Smooth muscle cell (in vitro differentiated cells): Measurements from ENCODE around the gene PIK3R4. TPM values are rescaled to one million over a fixed set of nuclear protein-coding genes. Genes with fewer than 3 reads are reported as not detected.

ENCODE experiments used
- DNase-seq: peaks from one replicate; lab custom pipeline; 2025; ENCODE audit not compliant: unreplicated experiment; lab: John Stamatoyannopoulos, UW
- H2AFZ ChIP-seq: fragments of 200-600 bp; sonication (generic); 2 replicates; pipeline ENCODE4 v1.6.0; 2016; ENCODE audit warnings: antibody characterized with exemption, low read depth, mild to moderate bottlenecking
- H3F3A ChIP-seq: fragments of 200-600 bp; sonication (generic); 2 replicates; pipeline ENCODE4 v1.6.0; 2017; ENCODE audit warnings: antibody characterized with exemption, low read depth
- H3K27ac ChIP-seq: fragments of 200-600 bp; sonication (generic); 2 replicates; pipeline ENCODE4 v1.5.1; 2016; ENCODE audit warnings: low read depth, mild to moderate bottlenecking
- H3K27me3 ChIP-seq: fragments of 200-600 bp; sonication (generic); 2 replicates; pipeline ENCODE4 v1.6.1; 2016; ENCODE audit warnings: low read depth, mild to moderate bottlenecking
- H3K36me3 ChIP-seq: fragments of 200-600 bp; sonication (generic); 2 replicates; pipeline ENCODE4 v1.5.1; 2016; ENCODE audit warnings: low read depth
- H3K4me1 ChIP-seq: fragments of 200-600 bp; sonication (generic); 2 replicates; pipeline ENCODE4 v1.5.1; 2016; ENCODE audit warnings: low read depth
- H3K4me2 ChIP-seq: fragments of 200-600 bp; sonication (generic); 2 replicates; pipeline ENCODE4 v1.6.0; 2016; ENCODE audit warnings: mild to moderate bottlenecking
- H3K4me3 ChIP-seq: fragments of 200-600 bp; sonication (generic); 2 replicates; pipeline ENCODE4 v1.5.1; 2016; ENCODE audit warnings: mild to moderate bottlenecking
- H3K79me2 ChIP-seq: fragments of 200-600 bp; sonication (generic); 2 replicates; pipeline ENCODE4 v1.6.0; 2016; ENCODE audit warnings: low read depth, mild to moderate bottlenecking
- H3K9ac ChIP-seq: fragments of 200-600 bp; sonication (generic); 2 replicates; pipeline ENCODE4 v1.6.0; 2016; ENCODE audit warnings: low read depth
- H3K9me3 ChIP-seq: fragments of 200-600 bp; sonication (generic); replicated peaks from 2 replicates; pipeline ENCODE4 v1.5.1; 2016; ENCODE audit warnings: low read depth
- H4K20me1 ChIP-seq: fragments of 200-600 bp; sonication (generic); 2 replicates; pipeline ENCODE4 v1.6.0; 2016; ENCODE audit warnings: low read depth
- CTCF ChIP-seq: fragments of 200-600 bp; sonication (generic); IDR thresholded peaks from 2 replicates; pipeline ENCODE4 v1.5.1; 2017; ENCODE audit warnings: borderline replicate concordance, mild to moderate bottlenecking, antibody characterized with exemption; ENCODE audit not compliant: insufficient read depth, poor library complexity, severe bottlenecking
- WGBS: methylation state at CpG from one replicate; pipeline ENCODE4 v1.1.7; 2016; ENCODE audit warnings: low lambda C conversion rate; 5-methylcytosine and 5-hydroxymethylcytosine counted together
- polyA plus RNA-seq: library from polyadenylated mRNA; unstranded; fragments of >200 nt; fragmentation: Nextera tagmentation; extraction: Ambion mirVana; gene quantifications from 2 replicates; pipeline ENCODE4 v1.2.1, GENCODE V29; 2016
- total RNA-seq: library from RNA; depleted of rRNA; stranded (reverse); fragments of >200 nt; gene quantifications from 2 replicates; pipeline ENCODE4 v1.2.3, GENCODE V29; 2014

PIK3R4 gene
- total and polyA plus RNA-seq, 2 experiments from 2014 or later, result 18.3 to 46.4 TPM

- Histone ChIP-seq H3K36me3 (no peaks in the 10 kb centered on the region), H3K27me3 (no peaks in the 10 kb centered on the region), H3K27ac (no peak overlapping the region), H3K79me2 (no peaks in the 10 kb centered on the region), H2AFZ (no peak overlapping the region), H3K4me2 (no peak overlapping the region), H3K9ac (no peak overlapping the region), H3K4me1 (no peaks in the 10 kb centered on the region), H3K4me3 (no peak overlapping the region), H4K20me1 (no peaks in the 10 kb centered on the region), H3F3A (no peaks in the 10 kb centered on the region), H3K9me3 (no peaks in the 10 kb centered on the region)
- WGBS, result 100% methylated on average over 2 of the region's 2 CpGs
- DNase-seq, result no peak
- TF ChIP-seq CTCF, result no peak
Measured at GRCh38 chr3:130648293-130648692, 98.3 kb downstream of the PIK3R4 start.

GRCh38 chr3:130645261-130645660, 101.4 kb downstream of the PIK3R4 start:
- Histone ChIP-seq H3K27me3 (no peaks in the 10 kb centered on the region), H2AFZ (no peak overlapping the region), H3K36me3 (no peaks in the 10 kb centered on the region), H4K20me1 (no peaks in the 10 kb centered on the region), H3K9ac (no peak overlapping the region), H3K27ac (no peak overlapping the region), H3K9me3 (no peaks in the 10 kb centered on the region), H3K4me3 (no peak overlapping the region), H3K4me2 (no peak overlapping the region), H3K79me2 (no peaks in the 10 kb centered on the region), H3F3A (no peaks in the 10 kb centered on the region), H3K4me1 (no peaks in the 10 kb centered on the region)
- DNase-seq, result no peak
- TF ChIP-seq CTCF, result no peak
- WGBS, result 89% methylated on average over 1 of the region's 1 CpG

GRCh38 chr3:130644628-130645253, 101.9 kb downstream of the PIK3R4 start:
- H3K36me3 ChIP-seq, result no peaks in the 10 kb centered on the region
- DNase-seq, result no peak
- no peak for TF ChIP-seq CTCF
- H3K9me3 ChIP-seq, result no peaks in the 10 kb centered on the region
- no peak overlapping the region for H3K4me2 ChIP-seq
- no peak overlapping the region for H2AFZ ChIP-seq
- H3F3A ChIP-seq, result no peaks in the 10 kb centered on the region
- no peaks in the 10 kb centered on the region for H3K4me1 ChIP-seq
- no peak overlapping the region for H3K27ac ChIP-seq
- H3K4me3 ChIP-seq, result no peak overlapping the region
- H3K9ac ChIP-seq, result no peak overlapping the region
- 76% methylated on average over 4 of the region's 4 CpGs for WGBS
- no peaks in the 10 kb centered on the region for H3K27me3 ChIP-seq
- H3K79me2 ChIP-seq, result no peaks in the 10 kb centered on the region
- no peaks in the 10 kb centered on the region for H4K20me1 ChIP-seq

GRCh38 chr3:130640027-130640426, 106.6 kb downstream of the PIK3R4 start:
- no peaks in the 10 kb centered on the region for H3F3A ChIP-seq
- TF ChIP-seq CTCF, result no peak
- DNase-seq, result no peak
- 86% methylated on average over 2 of the region's 2 CpGs for WGBS
- no peak overlapping the region for H2AFZ ChIP-seq
- no peaks in the 10 kb centered on the region for H3K4me1 ChIP-seq
- H3K36me3 ChIP-seq, result no peaks in the 10 kb centered on the region
- no peak overlapping the region for H3K27ac ChIP-seq
- H3K4me3 ChIP-seq, result no peak overlapping the region
- no peaks in the 10 kb centered on the region for H3K27me3 ChIP-seq
- no peaks in the 10 kb centered on the region for H3K9me3 ChIP-seq
- no peaks in the 10 kb centered on the region for H3K79me2 ChIP-seq
- H4K20me1 ChIP-seq, result no peaks in the 10 kb centered on the region
- H3K4me2 ChIP-seq, result no peak overlapping the region
- no peak overlapping the region for H3K9ac ChIP-seq
